OCI-LY1 (cell line): Measurements from ENCODE around the gene USP5.

Source experiments
- CTCF ChIP-seq: fragments of 200-600 bp; sonication (generic), shearing (Covaris generic); IDR thresholded peaks from 2 replicates; pipeline ENCODE4 v1.5.1; 2017; ENCODE audit warnings: mild to moderate bottlenecking, antibody characterized with exemption, low read length, moderate library complexity, mixed read lengths
- EZH2 ChIP-seq: fragments of 200-600 bp; sonication (generic), shearing (Covaris generic); IDR thresholded peaks from 2 replicates; pipeline ENCODE4 v1.8.0; 2017; ENCODE audit warnings: borderline replicate concordance, mixed run types, mild to moderate bottlenecking, antibody characterized with exemption, low read length, moderate library complexity, mixed read lengths

DNA sequence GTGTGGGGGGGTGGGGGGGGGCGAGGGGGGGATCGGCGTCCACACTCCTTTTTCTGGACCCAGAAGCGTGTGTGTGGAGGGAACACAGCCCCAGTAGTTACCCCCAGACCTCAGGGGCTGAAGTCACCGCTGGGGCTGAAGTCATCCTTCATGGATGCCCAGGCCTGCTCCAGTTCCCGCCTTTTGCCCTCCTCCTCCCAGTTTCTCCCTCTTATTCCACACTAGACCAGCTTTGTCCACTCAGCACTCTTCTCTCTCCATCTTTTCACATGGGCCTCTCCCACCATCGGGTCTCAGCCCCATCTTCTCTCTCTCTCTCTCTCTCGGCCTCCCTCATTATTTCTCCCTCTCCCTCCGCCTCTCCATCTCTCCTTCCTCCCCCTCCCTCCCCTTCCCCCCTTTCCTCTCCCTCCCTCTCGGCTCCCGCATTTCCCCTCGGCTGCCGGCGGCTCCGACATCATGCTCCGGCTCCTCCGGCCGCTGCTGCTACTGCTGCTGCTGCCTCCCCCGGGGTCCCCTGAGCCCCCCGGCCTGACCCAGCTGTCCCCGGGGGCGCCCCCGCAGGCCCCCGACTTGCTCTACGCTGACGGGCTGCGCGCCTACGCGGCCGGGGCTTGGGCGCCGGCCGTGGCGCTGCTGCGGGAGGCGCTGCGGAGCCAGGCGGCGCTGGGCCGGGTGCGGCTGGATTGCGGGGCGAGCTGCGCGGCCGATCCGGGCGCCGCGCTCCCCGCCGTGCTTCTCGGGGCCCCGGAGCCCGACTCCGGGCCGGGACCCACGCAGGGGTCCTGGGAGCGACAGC is 23.8 kb upstream of the USP5 start, which contains the start of gene P3H3:
- TF ChIP-seq CTCF = no peak
- no peak for TF ChIP-seq EZH2
